ENCODE results near the gene DNM1.

DNA sequence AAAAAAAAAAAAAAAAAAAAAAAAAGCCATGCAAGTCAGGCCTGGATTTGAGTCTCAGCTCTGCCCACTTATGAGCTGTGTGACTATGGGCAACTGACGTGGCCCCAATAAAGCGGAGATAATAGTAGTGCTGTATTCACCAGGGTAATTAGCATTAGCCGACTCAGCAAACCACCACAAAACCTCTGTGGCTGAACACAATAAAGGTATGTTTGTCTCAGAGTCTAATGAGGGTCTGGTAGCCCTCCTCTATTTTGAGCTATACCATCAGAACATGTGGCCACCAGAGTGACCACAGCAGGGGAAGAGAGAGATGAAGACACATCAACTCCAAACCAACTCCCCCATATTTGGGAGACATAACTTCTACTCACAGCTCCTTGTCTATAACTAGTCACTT, 88.8 kb downstream of the DNM1 start:
- TF ChIP-seq CTCF (IDR thresholded peaks at IDR 0.05) (no peak), POLR2A (IDR thresholded peaks at IDR 0.05) (no peak)
